ENCODE results near the gene TUBB2A.
"Not testable (repeated sequence)": the region's sequence is repeated elsewhere in the genome, so short reads cannot be mapped to it uniquely, and the experiment has no call there.

TUBB2A gene

GRCh38 chr6:3157131-3157933 is at the start of gene TUBB2A:
TUBB2A (minus strand) TSS chr6:3157544; CDS start chr6:3157463, 81 bp downstream.
- peak; percentile 60 for DNase-seq (ENCODE audit: low read depth)

DNA sequence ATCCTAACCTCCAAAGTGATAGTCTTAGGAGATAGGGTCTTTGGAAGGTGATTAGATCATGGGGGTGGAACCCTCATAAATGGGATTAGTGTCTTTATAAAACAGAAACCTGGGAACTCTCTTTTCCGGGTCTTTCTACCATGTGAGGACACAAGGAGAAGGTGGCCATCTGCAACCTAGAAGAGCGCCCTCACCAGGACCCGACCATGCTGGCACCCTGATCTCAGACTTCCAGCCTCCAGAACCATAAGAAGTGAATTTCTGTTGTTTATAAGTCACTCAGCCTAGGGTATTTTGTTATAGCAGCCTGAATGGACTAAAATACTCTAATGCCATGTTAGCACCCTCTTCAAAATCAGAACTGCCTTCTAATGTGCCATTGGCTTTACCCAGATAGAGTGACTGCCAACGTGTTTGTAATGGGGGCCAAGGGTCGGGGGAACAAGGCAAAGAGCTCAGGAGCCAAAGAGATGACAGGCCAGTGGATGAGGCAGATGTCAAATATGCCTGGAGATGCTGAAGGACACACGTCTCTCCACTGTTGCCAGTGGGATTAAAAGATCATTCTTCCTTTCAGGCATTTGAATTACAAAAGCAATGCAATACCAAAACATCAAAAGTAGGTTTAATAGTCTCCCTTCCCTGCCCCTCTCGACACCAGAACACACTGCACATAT is 49.1 kb upstream of the TUBB2A start:
- DNase-seq (ENCODE audit: low read depth) = no peak

GRCh38 chr6:3205913-3206312 is 48.6 kb upstream of the TUBB2A start:
- DNase-seq (ENCODE audit: low read depth) = peak; percentile 94

- DNase-seq (ENCODE audit: low read depth) = no peak
Measured at GRCh38 chr6:3204921-3205320, 47.6 kb upstream of the TUBB2A start.

DNA sequence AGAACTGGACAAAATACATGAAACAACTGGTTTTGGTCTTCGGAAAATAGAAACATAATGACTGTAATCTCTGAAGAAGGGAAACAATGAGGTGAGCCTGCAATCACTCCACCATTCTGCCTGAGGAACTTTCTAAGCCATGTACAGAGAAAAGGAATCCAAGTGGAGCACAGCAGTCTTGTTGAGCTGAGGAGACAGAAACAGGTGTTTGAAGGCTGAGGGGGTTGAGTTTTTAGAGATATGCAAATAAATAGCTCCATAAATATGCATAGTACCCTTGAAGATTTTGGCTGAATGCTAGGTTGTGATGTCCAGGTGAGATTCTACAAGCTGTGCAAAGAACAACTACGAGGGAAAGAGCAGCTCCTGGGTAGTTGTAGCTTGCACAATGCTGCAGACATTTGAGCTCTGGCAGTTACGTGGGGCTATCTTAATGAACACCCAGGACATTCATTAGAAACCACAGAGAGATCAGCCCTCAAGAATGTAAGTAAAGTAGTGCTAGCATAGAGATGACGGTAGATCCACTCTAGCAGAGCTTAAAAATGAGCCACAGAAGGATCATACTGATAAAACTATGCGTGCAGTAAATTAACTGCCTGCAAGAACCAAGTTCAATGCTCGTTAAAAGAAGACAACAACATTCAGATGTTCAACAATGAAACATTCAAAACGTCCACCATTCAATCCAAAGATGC is 45.8 kb upstream of the TUBB2A start:
- DNase-seq (ENCODE audit: low read depth) = peak; percentile 98

GRCh38 chr6:3201388-3201787 is 44.0 kb upstream of the TUBB2A start:
- no peak for DNase-seq (ENCODE audit: low read depth)

- no peak for DNase-seq (ENCODE audit: low read depth)
Measured at GRCh38 chr6:3200682-3201081, 43.3 kb upstream of the TUBB2A start.

GRCh38 chr6:3199382-3199781 is 42.0 kb upstream of the TUBB2A start:
- no peak for DNase-seq (ENCODE audit: low read depth)

- DNase-seq (ENCODE audit: low read depth) = not testable (repeated sequence)
Measured at GRCh38 chr6:3197734-3198133, 40.4 kb upstream of the TUBB2A start.

DNA sequence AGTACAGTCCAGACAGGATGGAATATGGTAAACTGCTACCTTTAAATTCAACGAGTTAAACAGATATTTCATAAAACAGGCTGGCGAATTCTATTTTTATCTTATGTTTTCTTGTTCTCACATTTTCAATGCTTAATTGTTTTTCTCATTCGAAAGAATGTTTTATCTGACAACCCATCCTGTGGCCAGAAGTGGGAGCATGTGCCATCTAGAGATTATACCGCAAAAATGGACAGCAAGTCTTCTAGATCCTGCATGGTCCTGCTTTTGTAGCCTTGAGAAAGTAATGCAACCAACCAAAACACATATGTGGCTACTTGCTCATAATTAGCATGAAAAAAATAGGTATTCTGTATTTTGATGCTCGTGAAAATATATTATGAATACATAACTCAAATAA is 39.4 kb upstream of the TUBB2A start:
- no peak for DNase-seq (ENCODE audit: low read depth)

DNA sequence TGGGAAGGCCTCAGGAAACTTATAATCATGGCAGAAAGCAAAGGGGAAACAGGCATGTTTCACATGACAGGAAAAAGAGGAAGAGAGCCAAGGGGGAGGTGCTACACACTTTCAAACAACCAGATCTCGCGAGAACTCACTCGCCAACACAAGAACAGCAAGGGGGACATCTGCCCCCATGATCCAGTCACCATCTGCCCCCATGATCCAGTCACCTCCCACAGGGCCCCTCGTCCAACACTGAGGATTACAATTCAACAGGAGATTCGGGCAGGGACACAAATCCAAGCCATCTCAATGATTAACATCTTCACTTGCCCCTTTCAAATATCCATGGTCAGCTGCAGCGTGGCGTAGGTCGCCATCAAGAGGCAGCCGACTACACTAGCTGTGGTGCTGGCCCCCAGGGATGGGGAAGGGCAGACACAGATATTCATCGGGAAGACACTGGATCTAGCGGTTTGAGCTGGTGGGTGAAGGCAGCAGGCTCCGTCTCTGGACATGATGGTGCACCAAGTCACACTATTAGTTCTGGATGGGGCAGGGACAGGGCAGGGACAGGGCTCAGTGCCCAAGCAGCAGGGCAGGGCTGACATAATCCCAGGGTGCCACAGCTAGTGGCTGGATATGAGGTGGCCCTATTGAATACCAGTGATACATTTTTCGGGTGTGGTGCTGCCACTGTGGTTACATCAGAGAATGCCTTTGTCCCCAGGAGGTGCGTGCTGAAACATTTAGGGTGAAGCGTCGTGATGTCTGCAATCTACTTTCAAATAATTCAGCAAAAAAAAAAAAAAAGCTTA is 38.6 kb upstream of the TUBB2A start:
- DNase-seq (ENCODE audit: low read depth) = no peak

DNA sequence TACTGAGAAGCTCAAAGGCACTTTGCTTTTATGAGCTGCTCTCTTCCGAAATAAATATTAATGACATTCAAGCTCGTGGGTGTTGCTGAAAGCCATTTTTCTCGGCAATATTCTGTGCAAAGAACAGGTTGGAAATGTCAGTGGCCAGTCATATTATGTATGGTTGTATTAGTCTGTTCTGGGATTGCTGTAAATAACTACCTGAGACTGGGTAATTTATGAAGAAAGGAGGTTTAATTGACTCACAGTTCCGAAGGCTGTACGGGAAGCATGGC is 38.0 kb upstream of the TUBB2A start:
- DNase-seq (ENCODE audit: low read depth) = no peak

- peak; percentile 21 for DNase-seq (ENCODE audit: low read depth)
Measured at GRCh38 chr6:3194535-3195419, 37.4 kb upstream of the TUBB2A start.

DNA sequence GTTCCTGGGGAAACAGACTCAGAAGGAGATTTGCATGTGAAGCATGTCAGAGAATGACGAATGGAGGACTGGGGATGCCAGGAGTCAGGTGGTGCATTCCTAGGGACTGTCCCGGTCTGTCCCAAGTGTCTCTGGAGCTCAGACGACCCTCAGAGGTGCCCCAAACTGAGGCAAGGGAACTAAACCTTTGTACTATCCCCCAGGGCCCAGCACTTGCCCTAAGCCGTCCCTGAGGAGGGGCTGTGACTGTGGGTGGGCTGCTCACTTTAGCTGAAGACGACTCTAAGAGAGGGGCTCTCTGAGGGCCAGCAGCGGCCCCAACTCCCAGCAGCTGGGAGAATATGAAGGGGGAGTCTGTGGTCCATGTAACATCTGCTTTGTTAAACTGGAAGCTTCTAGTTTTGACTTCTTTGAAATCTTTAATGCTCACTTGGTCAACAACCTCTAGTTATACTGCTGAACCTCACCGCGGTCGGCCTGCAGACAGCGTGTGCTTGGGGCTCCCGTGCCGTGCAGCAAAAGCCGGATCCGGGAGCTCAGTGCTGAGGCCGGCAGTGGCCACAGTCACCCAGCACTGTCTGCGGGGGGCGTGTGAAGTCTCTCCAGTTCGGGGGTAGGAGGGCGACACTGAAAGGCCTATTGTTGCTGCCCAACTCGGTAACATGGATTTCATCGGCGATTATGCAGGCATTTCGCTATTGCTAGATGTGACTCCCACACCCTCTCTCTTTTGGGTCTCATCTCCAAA is 35.9 kb upstream of the TUBB2A start:
- no peak for DNase-seq (ENCODE audit: low read depth)

GRCh38 chr6:3190779-3191178 is 33.4 kb upstream of the TUBB2A start:
- no peak for DNase-seq (ENCODE audit: low read depth)

DNA sequence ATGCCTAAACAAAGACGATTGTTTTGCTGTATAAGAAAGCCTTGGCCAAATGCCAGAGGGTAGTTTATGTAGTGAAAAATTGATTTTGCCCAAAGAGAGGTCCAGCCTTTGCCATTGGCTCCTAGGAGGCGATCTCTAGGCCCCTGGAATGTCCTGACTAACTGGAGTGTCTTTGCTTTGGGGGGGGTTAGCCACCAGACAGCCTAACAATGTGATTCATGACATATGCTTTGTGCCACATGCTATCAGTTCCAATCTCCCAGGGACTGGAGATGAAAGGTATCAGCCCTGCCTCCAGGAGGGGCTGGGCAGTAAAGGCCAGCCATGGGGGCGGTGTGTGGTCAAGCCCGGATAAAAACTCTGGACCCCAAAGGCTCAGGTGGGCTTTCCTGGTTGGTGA is 32.7 kb upstream of the TUBB2A start:
- no peak for DNase-seq (ENCODE audit: low read depth)

- peak; percentile 32 for DNase-seq (ENCODE audit: low read depth)
Measured at GRCh38 chr6:3189192-3189591, 31.8 kb upstream of the TUBB2A start.

DNA sequence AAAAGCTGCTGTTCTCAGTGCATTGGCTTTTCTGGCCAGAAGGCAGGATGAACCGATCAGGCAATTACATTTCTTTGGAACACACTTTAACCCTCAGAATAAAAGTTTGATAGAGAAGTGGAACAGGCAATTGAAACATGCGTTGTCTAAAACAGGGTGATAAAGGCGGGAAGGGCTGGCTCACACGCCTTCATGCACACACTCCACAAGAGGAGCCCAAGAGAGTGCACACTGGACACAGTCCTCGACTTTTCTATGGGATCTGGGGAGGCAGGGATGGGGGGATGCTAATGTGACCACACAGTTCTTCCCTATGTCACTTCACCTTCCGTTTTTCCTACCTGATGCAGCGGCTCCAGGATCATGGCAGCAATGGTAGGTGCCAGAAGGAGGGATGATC is 30.9 kb upstream of the TUBB2A start:
- DNase-seq (ENCODE audit: low read depth) = no peak

GRCh38 chr6:3186974-3187382 is 29.6 kb upstream of the TUBB2A start:
- DNase-seq (ENCODE audit: low read depth) = no peak

DNA sequence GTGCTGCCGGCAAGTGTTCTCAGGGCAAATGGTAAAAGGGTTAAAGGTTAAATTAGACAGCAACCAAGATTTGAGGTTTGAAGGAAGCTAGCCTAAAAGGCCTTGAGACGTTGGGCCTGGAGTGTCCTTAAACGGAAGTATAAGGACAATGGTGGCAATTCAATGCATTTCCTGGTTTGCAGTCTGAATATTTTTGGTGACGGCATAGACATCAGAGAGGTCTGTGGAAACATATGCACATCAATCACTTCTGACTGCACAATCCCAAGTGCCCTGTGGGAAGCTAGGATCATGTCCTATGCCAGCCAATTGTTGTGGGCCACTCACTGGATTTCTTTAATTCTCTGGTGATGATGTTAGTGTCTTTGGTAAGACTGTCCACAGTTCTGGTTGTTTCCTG is 25.7 kb upstream of the TUBB2A start:
- DNase-seq (ENCODE audit: low read depth) = no peak

GRCh38 chr6:3181105-3181504 is 23.8 kb upstream of the TUBB2A start:
- no peak for DNase-seq (ENCODE audit: low read depth)
